ENCODE measurements around the gene COL5A1.

Gene COL5A1

DNA sequence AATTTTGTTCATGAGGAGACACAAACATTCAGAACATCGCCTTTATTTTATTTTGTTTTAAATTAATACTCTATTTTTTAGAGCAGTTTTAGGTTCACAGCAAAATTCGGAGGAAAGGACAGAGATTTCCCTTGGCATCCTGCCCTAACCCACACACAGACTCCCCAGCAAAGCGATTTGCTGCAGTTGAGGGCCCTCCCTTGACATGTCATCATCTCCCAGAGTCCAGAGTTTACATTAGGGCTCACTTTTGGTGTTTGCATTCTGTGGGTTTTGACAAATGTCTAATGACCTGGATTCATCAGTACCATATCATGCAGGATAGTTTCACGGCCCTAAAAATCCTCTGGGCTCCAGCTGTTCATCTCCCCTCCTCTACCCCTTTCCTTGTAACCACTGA, 33.6 kb upstream of the COL5A1 start:
- no peak for DNase-seq

DNA sequence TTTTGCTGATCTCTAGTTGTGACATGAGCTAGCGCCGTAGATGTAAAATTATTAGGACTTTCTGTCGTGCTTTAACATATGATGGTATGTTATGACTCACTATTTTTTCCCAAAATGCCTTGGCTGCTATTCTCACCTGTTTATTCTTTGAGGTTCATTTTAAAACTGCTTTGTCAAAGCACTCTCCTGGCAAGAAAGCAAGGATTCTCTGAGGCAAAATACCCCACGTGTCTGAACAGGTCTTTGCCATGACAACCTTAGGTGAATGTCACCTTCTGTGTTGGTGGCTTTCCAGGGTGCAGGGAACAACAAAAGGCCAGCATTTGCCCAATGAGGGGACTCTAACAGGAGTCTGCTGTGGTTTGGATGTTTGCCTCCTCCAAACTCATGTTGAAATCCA, 30.6 kb upstream of the COL5A1 start:
- no peak for DNase-seq

DNA sequence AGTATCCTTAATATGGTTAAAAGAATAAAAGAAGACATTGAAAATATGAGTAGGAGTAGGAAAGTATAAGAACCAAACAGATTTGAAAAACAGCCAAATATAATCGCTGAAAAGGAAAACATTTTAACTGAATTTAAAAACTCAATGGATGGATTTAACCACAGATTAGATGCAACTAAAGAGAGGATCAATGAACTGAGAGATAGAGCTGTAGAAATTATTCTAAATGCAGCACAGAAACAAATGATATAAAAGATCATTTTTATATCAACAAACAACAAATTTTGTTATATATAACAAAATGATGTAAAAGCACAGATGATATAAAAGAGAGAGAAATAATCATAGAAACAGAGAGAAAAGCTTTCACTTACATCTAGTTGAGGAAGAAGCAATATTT, 29.3 kb upstream of the COL5A1 start:
- DNase-seq: no peak

DNA sequence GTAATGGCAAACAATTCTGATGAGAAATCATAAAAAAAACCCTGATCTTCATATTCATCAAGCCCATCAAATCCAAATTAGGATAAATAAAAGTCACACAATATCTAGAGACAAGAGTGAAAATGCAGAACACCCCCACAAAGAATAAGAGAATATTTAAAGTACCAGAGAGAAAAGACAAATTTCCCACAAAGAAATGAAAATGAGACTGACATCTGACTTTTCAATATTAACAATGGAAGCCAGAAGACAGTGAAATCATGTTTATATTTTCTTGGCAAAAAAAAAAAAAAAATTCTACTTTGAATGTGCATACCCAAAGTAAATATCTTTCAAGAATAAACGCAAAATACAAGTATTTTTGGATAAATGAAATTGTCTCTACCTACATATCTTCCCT, 28.9 kb upstream of the COL5A1 start:
- no peak for DNase-seq

DNA sequence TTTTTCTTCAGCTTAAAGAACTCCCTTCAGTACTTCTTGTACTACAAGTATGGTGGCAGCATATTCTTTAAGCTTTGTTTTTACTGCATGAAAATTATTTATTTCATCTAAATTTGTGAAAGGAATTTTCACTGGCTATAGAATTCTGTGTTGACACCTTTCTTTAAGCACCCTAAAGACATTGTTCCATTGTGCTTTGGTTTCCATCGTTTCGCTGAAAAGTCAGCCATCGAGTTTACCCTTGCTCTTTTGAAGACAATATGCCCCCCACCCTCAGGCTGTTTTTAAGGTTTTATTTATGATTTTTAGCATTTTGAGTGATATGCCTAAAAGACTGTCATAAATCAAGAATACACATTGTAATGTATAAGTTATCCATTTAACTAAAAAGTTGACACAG, 27.3 kb upstream of the COL5A1 start:
- DNase-seq: no peak

DNA sequence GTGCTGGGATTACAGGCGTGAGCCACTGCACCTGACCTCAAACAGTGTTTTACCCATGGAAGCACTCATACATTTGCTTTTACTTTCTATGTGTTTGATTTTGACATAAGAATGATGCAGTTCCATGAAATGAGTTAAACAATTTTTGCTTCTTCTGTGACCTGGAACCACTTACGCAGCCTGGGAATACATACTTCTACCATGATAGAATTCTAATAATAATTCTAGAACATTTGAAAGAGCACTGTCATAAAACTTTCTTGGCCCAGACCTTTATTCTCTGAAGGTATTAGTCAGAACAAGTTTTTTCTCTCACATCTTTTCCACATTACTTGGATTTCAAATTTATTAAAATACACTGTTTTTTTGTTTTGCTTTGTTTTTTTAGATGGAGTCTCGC, 25.3 kb upstream of the COL5A1 start:
- DNase-seq: no peak

DNA sequence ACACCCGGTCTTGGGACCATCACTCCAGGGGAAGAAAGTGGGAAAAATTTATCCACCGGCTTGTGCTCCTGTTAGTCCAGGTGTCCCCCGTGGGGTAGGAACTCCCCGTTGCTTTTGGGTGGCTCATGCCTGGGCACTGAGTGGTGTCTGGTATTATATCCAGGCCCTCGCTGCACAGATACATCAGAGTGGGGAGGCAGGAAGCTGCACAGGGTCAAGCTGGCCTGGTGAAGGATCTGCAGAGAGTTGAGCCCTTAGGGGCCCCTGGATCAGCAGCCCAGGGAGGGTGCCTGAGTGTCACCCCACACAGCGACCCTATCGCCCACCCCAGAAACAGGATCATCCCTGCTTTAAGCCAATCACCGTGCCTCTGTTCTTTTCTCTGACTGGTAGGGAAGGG, 24.4 kb upstream of the COL5A1 start:
- no peak for DNase-seq

DNA sequence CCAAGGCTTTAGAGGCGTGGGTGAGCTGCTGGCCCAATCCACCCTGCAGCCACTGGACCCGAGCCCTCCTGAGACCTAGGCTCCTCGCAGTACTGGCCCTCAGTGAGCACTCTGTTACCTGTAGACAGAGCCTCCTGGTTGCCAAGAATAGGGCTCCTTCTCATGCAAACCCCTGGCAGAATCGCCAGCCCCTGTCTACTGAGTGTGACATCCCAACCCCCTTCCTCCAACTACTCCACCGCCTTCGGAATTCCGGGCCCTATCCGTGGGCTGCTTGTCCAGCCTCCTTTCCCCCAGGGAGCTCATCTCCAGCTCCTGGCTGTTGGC, 23.8 kb upstream of the COL5A1 start:
- DNase-seq: no peak

DNA sequence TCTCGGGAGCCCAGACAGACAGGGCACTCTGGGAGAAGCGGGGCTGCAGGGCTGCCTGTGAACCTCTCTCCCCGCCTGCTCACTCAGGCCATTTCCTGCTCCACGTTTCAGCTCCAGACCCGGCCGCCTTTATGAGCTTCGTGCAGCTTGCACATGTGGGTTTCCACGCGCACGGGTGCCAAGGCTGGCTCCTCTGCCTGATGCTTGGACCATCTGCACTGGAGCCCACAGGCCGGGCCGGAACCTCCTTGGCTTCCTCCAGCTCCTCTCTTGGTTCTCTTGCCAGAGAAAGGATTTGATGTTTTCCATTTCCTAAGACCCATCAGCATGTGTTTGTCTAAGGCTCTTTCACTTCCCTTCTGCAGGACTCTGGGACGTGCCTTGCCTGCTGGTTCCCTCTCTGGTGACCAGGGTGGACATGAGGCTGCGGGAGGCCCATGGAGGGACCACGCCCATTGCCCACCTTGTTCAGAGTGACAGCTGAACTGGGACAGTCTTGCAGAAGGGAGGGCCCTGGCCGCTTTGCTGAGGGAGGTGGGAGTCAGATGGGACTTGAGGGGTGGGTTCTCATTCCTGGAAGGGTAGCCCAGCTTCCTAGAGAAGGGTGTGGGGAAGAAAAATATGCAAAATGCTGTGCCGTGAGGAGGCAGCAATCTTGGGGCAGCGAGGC, 23.3 kb upstream of the COL5A1 start:
- DNase-seq: no peak

DNA sequence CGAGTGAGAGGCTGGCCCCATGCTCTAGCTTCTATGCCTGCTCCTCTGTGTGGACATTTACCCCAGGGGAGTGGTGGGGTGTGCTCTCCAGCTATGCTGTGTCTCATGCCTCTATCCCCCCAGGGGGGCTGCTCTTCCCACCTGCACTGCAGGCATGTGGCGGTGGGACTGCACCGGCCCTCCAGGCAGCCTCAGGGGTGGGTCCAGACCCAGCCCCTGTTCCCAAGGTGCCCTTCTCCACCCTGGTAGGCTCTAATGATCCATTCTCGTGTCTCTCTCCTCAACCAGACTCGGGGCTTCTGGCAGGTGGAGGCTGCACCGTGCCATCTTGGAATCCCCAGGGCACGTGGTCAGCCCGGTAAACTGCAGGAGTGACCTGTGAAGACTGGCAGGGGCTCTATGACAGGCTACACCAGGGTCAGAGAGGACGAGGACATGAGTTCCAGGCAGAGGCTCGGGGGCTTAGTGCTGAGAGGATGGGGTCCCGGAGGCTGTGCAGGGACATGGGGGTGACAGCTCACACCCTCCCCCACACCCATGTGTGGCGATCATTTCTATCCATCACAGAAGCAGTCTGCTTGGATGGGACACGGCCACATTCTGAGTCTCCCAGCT, 22.7 kb upstream of the COL5A1 start:
- DNase-seq: no peak

DNA sequence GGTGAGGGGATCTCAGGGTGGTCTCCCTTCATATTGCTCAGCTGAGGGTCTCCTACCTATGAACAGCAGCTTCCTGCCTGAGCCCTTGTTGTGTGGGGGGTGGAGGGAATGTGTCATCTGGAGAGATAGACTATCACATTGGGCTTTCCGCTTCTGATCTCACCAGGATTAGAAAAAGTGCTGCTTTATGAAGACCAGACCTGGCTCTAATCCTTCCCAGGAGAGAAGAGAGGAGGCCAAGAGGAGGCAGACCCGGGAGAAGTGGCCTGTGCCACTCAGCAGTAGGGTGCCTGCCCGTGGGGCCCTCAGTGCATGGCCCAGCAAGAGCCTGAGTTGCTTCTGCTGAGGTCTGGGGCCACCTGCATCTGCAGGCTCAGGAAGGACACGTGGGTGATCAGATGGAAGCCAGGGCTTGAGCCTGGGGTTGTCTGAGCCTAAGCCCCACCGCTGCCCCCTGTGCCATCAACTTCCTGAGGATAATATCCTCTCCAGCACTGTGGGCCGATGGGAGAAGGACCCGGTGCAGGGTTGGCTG, 22.1 kb upstream of the COL5A1 start:
- no peak for DNase-seq

DNA sequence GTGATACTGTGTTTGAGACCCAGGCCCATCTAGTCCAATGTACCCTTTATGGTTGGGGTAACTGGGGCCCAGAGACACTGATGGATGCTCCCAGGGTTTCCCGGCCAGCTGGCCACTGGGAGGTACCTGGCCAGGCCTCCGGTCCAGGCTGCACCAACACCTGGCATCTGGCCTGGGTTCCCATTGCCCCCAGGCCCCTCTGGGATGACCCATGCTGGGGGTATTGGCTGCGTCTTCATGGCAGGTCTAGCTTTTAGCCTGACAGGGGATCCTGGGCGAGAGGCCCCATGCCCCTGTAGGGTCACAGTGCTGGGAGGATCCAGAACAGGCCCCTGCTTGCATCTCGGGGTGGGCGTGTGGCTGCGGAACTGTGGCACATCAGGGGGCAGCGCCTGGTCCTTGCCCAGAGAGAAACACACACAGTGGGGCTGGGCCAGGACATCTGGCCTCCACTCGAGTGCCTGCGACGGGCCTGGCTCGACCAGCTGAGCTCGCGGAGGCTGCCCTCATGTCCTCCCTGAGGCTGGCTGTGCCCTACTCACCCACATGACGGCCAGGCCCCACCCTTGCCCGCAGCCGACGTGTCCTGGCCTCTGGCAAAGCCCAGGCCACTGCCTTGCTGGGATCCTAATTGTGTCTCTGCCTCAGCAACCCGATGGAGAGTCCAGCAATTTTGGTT, 21.5 kb upstream of the COL5A1 start:
- no peak for DNase-seq

DNA sequence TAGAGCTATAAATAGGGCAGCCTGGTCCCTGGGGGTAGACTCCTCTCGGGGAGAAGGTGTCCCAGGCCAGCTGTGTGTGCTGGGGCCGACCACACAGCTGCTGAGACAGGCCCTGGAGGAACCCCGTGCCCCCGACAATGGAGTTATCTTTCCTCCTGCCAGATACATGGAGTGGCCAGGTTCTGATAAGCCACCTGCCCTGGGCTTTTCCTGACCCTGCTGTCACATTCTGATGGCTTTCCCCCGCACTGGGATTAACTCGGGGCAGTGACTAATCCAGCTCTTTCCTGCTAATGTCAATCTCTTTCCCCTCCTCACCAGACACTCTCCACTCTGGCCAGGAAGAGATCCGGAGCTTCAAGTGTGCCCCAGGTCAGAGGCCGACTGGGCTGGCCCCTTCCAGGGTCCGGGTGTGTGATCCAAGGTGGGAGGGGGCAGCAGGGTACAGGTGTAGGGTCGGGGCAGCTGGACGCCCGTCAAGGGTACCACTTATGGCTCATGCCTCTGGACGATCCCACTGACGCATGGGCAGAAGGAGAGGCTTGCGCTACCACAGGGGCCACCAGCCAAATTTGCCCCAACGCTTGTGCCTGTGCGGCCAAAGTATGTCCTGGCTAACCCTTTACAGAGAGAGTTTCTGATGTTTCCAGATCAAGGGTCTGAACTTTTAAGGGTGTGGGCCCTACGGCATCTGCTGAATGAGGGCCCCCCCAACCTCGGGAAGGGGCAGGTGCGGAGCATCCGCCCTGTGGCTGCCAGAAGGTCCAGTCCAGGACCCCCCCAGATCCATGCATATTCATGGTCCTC, 20.6 kb upstream of the COL5A1 start:
- no peak for DNase-seq

DNA sequence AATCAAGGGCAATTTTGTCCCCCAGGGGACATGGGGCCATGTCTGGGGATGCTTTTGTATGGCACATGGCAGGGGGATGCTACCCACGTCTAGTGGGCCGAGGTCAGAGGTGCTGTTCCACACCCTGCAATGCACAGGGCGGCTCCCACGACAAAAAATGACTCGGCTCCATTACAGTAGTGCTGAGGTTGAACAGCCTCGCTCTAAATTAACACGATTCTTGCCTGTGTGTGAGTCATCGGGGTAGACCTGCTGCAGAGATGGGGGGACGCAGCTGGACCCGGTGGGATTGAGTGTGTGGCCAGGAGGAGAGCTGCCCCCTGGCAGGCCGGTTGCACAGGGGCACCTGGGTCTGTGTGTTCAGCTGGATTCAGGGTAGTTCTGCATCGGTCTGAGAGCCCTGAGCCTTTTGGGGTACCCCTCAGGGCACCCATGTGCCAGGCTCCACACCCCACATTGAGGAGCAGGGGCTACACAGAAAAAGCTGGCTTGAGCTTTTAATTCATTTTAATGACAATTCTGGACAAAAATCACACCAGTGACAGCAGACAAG, 20.0 kb upstream of the COL5A1 start:
- no peak for DNase-seq

DNA sequence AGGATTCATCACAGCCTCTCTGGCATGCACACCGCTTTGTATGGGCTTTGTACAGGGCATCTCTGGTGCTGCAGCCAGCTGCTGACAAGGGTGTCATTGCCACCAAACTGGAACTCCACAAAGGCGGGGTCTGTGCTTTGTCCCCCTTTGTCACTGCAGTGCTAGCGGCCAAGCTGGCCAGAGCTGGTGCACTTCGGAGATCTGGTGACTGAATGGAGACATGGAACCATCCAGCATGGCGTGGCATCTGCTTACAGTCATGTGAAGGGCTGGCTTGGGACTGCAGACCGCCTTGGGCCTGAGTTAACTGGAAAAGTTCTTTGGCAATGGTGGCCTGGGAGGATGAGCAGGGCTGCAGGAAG, 18.7 kb upstream of the COL5A1 start:
- no peak for DNase-seq

DNA sequence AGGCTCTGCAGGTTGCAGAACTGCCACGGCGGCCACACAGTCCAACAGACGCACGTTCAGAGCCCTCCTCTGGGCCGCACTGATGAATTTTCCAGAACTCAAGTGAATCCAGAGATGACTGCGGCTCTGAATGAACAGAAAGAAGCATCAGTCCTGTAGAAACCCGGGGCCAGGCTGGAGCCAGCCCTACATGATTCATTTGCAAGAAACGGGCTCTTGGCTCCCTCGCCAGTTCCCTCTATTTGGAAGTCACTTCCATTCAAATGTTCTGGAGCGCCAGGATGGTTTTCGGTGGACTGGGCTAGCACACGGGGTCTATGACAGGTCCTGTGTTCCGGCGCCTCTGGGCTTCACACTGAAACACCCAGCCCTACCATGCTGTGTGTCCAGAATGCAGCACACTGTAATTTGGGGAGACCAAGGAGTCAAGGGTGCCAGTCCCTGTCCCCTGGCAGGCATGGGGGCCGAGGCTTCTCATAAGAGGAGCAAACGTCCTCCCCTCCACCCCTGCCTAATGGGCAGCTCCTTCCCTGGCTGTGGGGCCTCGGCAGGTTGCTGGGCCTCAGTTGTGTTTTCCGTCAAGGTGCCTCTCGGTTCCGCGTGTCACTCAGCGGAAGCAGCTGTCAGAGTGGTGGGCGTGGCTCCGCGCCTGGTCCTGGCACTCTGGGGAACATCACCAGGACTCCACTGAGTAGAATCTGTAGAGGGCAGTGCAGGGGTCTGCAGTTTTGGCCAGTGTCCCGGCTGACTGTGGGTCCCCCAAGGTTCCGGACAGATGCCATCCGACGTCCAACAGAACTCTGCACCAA, 18.1 kb upstream of the COL5A1 start:
- DNase-seq: no peak

DNA sequence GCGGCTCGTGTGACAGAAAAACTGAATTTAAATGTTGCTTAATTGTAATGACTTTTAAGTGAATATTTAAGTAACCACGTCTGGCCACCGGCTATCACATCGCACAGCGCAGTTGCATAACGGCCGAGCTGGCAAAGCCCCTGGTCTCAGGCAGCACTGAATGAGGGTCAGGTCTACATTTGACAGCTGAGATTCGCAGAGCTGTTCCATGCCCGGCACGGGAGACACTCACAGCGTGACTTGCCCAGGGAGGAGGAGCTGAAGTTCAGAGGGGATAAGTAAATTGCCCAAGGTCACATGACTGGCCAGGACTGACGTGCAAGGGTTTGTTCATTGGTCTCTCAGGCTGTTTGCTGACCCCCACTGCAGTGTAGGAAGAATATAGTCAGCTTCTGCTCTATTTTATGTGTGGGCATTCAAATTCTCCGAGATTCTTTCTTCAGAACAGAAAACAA, 17.4 kb upstream of the COL5A1 start:
- no peak for DNase-seq

DNA sequence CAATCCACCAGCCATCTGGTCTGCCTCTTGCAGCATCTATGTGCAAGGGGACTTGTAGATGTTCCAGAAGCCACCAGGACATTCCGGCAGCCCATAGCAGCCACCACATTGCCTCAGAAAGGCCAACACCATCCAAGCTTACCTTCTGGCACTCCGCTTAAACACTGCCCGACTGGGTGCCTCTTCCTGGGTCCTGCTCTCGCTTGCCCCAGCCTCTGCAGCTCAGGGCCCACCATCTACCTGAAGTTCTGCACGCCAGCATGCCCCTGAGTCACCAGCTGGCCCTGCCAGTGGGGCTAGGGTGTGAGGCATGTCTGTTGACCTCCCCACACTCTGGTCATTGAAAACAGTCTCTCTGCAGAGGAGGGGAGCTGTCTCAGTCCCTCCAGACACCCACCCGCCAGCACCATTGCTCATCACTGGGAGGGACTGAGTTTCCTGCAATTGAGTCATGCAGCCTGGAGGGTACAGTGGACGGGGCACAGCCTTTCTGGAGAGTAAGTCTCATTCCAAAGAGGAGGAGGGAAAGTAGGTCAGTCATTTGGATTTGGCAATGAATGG, 16.9 kb upstream of the COL5A1 start:
- DNase-seq: no peak

DNA sequence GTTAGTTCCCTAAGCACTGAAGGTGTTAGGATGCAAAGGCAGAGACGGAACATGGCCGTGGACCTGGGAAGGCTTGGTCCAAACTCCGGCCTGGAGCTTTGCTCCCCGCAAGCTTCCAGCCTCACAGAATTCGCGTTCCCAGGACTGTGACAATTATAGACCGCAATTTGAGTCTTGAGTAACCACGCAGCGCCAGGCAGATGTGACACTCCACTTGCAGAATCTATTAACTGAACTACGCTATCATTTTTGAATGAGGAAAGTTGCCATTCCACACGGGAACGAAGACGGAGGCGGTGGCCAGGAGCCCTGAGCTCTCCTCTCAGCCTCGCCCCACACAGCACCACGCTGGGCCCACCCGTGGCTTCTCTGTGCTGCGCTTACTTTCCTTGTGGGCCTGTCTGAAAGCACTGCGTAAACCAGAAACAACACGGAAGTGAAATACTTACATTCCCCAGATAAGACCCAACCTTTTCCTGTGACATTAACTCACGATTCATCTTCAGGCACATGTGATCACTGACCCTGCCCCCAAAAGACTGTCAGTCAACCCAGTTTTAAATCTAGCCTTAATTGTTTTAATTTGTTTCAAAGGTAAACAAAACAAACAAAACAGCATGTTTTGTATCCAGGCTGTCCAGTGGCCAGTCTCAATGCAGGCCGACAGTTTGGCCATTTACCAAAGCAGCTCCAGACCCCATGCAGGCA, 16.1 kb upstream of the COL5A1 start:
- DNase-seq: no peak

DNA sequence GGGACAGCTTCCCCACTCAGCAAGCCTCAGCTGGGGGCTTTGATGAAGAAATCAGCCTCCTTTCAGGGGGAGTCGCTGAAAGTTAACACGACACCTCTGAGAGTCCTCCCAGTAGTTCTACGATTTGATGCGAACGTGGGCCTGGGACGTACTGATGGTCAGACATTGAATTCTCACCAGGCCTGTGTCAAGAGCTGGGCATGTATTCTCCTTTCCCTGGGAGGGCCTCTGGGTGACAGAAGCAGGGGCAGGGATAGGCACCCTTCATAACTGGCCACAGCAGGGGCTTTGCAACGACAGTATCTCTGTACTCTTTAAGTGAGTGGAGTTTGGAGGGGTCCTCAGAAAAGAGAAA, 15.6 kb upstream of the COL5A1 start:
- no peak for DNase-seq
